ENCODE data around the gene CERCAM.

CERCAM gene

DNA sequence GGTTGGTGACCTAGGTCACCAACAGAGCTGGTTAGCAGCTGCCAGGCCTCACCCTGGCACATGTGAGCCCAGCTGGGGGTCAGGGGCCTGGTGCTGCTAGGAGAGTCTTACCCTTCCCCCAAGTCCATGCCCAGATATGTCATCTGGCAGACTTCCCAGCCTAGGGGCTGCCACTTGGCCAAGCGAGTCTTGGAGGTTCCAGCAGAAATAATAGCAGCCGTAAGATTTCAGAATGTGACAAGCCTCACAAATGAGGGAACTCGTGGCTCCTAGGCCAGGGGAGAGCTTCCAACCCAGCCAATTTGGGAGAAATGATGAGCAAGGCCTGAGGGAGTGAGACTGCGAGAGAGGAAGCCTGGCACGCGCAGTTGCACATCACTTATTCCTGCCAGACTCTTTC lies 38.4 kb upstream of the CERCAM start:
- H3F3A ChIP-seq (ENCODE audit: low read depth), result no peaks in the 10 kb centered on the region
- H3K9me3 ChIP-seq (ENCODE audit: insufficient read depth, low read depth, low read length), result no peaks in the 10 kb centered on the region
- H3K9me2 ChIP-seq (replicated peaks; ENCODE audit: low read depth, low read length), result no peaks in the 10 kb centered on the region
- no peak overlapping the region for H2AFZ ChIP-seq (ENCODE audit: low read length)
- no peak overlapping the region for H3K4me3 ChIP-seq (ENCODE audit: low read length, poor library complexity, severe bottlenecking)
- H3K4me2 ChIP-seq (ENCODE audit: low read depth, low read length, poor library complexity, severe bottlenecking), result no peak overlapping the region
- no peak overlapping the region for H3K9ac ChIP-seq (ENCODE audit: low read depth, low read length, poor library complexity, severe bottlenecking)
- H3K79me2 ChIP-seq (ENCODE audit: insufficient read depth, low read length), result no peaks in the 10 kb centered on the region; the same call in 1 of the 2 replicates
- H3K4me1 ChIP-seq (ENCODE audit: insufficient read depth, low read length, poor library complexity, severe bottlenecking), result no peaks in the 10 kb centered on the region
- H3K27me3 ChIP-seq (ENCODE audit: insufficient read depth, low read length, poor library complexity, severe bottlenecking), result no peaks in the 10 kb centered on the region
- no peaks in the 10 kb centered on the region for H4K20me1 ChIP-seq (ENCODE audit: insufficient read depth, low read length, poor library complexity, severe bottlenecking)
- TF ChIP-seq EZH2phosphoT487 (IDR thresholded peaks at IDR 0.05; ENCODE audit: borderline replicate concordance), result no peak
- TF ChIP-seq CTCF (conservative IDR thresholded peaks at IDR 0.05; ENCODE audit: low read length), result no peak
- peaks cover 32% of the 10 kb centered on the region; the same call in 1 of the 2 replicates for H3K36me3 ChIP-seq (ENCODE audit: insufficient read depth, low read length)

DNA sequence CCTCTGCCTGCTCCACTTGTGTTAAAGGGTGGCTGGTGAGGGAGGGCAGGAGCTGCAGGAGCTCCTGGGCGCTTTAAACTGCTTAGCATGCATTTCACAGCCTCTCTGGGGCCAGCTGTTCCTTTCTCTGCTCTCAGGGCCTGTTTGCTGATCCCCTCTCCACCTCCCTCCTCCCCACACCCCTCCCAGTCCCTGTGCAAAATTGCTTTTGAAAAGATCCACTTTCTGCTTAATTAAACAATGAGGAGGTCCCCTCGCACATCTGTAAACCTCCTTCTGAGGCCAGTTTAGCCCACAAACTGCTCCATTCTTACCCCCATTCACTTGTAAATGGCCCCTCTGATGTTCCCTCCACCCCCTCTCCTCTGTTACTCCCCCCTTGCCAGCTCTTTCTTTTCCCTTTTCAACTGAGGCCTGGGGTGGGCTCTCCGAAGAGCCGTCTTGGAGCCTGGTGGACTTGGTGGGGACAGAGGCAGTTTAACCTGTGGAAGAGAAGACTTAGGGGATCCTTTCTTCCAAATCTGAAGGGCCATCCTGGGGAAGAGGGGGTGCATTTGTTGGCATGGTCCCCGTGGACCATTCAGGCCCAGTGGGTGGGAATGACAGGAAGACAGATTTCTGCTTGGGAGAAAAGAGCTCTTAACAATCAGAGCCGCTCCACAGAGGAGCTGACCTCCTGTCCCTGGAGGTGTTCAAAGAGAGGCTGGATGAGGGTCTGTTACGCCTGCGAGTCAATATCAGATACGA lies 37.5 kb upstream of the CERCAM start:
- no peak overlapping the region for H3K4me3 ChIP-seq (ENCODE audit: low read length, poor library complexity, severe bottlenecking)

DNA sequence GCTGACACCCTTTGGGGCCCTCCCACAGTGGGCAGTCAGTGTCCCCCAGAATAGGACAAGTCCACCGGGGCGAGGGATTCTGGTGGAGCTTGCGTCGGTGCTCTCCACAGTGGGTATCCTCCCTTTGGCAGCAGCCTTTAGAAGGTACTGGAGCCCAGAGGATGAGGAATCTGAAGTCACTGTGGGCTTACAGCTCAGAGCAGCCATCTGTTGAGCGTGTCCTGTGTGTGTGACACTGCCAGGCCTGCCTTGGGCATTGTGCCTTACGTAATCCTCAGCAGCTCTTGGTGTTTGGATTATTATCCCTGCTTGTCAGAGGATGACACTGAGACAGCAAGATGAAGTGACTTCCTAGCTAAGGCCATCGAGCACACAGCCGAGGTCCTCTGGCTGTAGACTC lies 36.9 kb upstream of the CERCAM start:
- H3K79me2 ChIP-seq (ENCODE audit: insufficient read depth, low read length), result no peaks in the 10 kb centered on the region; the same call in 1 of the 2 replicates
- no peak overlapping the region for H3K4me3 ChIP-seq (ENCODE audit: low read length, poor library complexity, severe bottlenecking)
- TF ChIP-seq EZH2phosphoT487 (IDR thresholded peaks at IDR 0.05; ENCODE audit: borderline replicate concordance) (no peak), CTCF (conservative IDR thresholded peaks at IDR 0.05; ENCODE audit: low read length) (no peak)
- no peak overlapping the region for H3K9ac ChIP-seq (ENCODE audit: low read depth, low read length, poor library complexity, severe bottlenecking)
- H3K27me3 ChIP-seq (ENCODE audit: insufficient read depth, low read length, poor library complexity, severe bottlenecking), result no peaks in the 10 kb centered on the region
- H2AFZ ChIP-seq (ENCODE audit: low read length), result no peak overlapping the region
- no peaks in the 10 kb centered on the region for H3K9me2 ChIP-seq (replicated peaks; ENCODE audit: low read depth, low read length)
- H3K9me3 ChIP-seq (ENCODE audit: insufficient read depth, low read depth, low read length), result no peaks in the 10 kb centered on the region
- no peaks in the 10 kb centered on the region for H3K4me1 ChIP-seq (ENCODE audit: insufficient read depth, low read length, poor library complexity, severe bottlenecking)
- H4K20me1 ChIP-seq (ENCODE audit: insufficient read depth, low read length, poor library complexity, severe bottlenecking), result no peaks in the 10 kb centered on the region
- H3K36me3 ChIP-seq (ENCODE audit: insufficient read depth, low read length), result peaks cover 47% of the 10 kb centered on the region; the same call in 1 of the 2 replicates
- no peaks in the 10 kb centered on the region for H3F3A ChIP-seq (ENCODE audit: low read depth)
- H3K4me2 ChIP-seq (ENCODE audit: low read depth, low read length, poor library complexity, severe bottlenecking), result no peak overlapping the region

More for the DNA sequence above, 37.5 kb upstream of the CERCAM start:
- Histone ChIP-seq H4K20me1 (ENCODE audit: insufficient read depth, low read length, poor library complexity, severe bottlenecking) (no peaks in the 10 kb centered on the region), H3K9me3 (ENCODE audit: insufficient read depth, low read depth, low read length) (no peaks in the 10 kb centered on the region), H3K9ac (ENCODE audit: low read depth, low read length, poor library complexity, severe bottlenecking) (no peak overlapping the region), H3K4me1 (ENCODE audit: insufficient read depth, low read length, poor library complexity, severe bottlenecking) (no peaks in the 10 kb centered on the region), H3K27me3 (ENCODE audit: insufficient read depth, low read length, poor library complexity, severe bottlenecking) (no peaks in the 10 kb centered on the region), H3F3A (ENCODE audit: low read depth) (no peaks in the 10 kb centered on the region), H3K4me2 (ENCODE audit: low read depth, low read length, poor library complexity, severe bottlenecking) (no peak overlapping the region), H3K9me2 (replicated peaks; ENCODE audit: low read depth, low read length) (no peaks in the 10 kb centered on the region), H3K79me2 (ENCODE audit: insufficient read depth, low read length) (no peaks in the 10 kb centered on the region; the same call in 1 of the 2 replicates), H2AFZ (ENCODE audit: low read length) (no peak overlapping the region), H3K36me3 (ENCODE audit: insufficient read depth, low read length) (peaks cover 41% of the 10 kb centered on the region; the same call in 1 of the 2 replicates)
- TF ChIP-seq CTCF (conservative IDR thresholded peaks at IDR 0.05; ENCODE audit: low read length) (no peak), EZH2phosphoT487 (IDR thresholded peaks at IDR 0.05; ENCODE audit: borderline replicate concordance) (no peak)
